Stimulated activated naive CD8-positive, alpha-beta T cell treated with anti-CD3 and anti-CD28 coated beads, Interleukin-15, Interleukin-2, amounts not matched to agents 100 ng/mL and 50 ng/mL, for 24 hours (primary cell): ENCODE results near the gene PDE9A.

Experiments
- H3K27ac Mint-ChIP-seq: one replicate; pipeline ENCODE4 v1.8.0; 2021; ENCODE audit warnings: mild to moderate bottlenecking, mixed read lengths
- H3K27me3 Mint-ChIP-seq: one replicate; pipeline ENCODE4 v1.8.0; 2021; ENCODE audit warnings: mixed read lengths
- H3K36me3 Mint-ChIP-seq: one replicate; pipeline ENCODE4 v1.8.0; 2021; ENCODE audit warnings: low read depth, mixed read lengths
- H3K4me1 Mint-ChIP-seq: one replicate; pipeline ENCODE4 v1.8.0; 2021; ENCODE audit warnings: low read depth, mixed read lengths
- H3K4me3 Mint-ChIP-seq: one replicate; pipeline ENCODE4 v1.8.0; 2021; ENCODE audit warnings: mild to moderate bottlenecking, mixed read lengths
- H3K9me3 Mint-ChIP-seq: one replicate; pipeline ENCODE4 v1.8.0; 2021; ENCODE audit warnings: mixed read lengths

PDE9A gene

DNA sequence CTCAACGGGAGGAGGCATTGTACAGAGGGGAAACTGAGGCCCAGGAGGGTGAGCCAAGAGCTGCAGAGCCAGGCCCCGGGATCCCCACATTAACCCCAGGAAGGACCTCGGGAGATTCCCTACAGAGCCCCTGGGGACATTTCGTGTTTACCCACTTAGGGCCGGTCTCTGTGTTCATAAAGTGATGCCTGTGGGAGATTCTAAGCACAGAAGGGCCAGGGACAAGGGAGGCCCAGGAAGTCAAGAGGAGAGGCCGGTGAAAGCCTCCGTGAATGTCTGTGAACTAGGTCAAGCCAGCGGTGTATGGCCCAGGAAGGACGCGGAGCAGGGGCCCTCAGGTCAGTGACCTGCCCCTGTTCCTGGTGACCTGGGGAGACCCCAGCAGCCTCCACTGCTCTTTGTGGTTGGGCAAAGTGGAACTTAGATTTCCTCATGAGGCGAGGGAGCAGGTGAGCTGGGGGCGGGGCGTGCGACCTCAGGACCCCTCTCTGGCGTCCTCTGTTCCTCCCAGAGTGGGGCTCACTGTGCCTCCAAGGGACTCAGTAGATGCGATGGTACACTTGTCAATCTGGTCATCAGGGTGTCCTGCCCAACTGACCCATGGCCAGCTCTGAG, 34.9 kb downstream of the PDE9A start:
- no peak overlapping the region for H3K27ac Mint-ChIP-seq
- no peaks in the 10 kb centered on the region for H3K27me3 Mint-ChIP-seq
- H3K4me3 Mint-ChIP-seq = no peak overlapping the region
- H3K36me3 Mint-ChIP-seq = no peaks in the 10 kb centered on the region
- peaks cover 25% of the 10 kb centered on the region for H3K4me1 Mint-ChIP-seq
- H3K9me3 Mint-ChIP-seq = no peaks in the 10 kb centered on the region

DNA sequence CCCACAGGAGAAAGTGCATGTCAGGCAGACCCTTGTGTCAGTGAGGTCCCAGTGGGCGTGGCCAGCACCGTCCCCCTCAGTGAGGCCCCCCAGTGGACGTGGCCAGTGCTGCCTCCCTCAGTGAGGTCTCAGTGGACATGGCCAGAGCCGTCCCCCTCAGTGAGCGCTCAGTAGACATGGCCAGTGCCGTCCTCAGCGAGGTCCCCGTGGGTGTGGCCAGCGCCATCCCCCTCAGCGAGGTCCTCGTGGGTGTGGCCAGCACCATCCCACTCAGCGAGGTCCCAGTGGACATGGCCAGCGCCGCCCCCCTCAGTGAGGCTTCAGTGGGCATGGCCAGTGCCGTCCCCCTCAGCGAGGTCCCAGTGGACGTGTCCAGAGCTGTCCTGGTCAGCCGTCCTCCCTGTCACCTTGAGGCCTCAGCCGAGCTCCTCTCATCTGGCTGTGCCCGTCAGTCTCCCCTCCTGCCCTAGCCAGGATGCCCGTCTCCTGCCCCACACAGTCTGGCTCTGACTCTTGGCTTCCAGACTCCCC, 35.5 kb downstream of the PDE9A start:
- Mint-ChIP-seq H3K9me3 (no peaks in the 10 kb centered on the region), H3K27ac (no peak overlapping the region), H3K4me1 (peaks cover 19% of the 10 kb centered on the region), H3K4me3 (no peak overlapping the region), H3K27me3 (no peaks in the 10 kb centered on the region), H3K36me3 (no peaks in the 10 kb centered on the region)

DNA sequence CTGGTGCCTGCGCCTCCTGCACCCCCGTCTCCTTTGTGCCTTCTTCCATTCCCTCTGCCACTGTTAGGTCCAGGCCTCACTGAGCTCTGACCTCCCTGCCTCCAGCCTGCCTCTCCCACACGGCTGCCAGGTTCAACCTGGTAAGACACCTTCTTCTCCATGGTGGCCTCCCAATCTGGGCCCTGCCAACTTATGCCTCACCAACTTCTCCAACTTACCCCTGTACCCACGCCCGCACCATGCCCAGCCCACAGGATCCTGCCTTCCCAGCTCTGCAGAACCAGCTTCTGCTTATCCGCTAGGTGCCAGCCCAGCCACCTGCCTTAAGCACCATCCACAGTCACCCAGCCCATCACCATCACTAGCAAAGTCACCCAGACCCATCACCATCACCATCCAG, 37.2 kb downstream of the PDE9A start:
- Mint-ChIP-seq H3K27ac (no peak overlapping the region), H3K27me3 (no peaks in the 10 kb centered on the region), H3K9me3 (no peaks in the 10 kb centered on the region), H3K36me3 (no peaks in the 10 kb centered on the region), H3K4me1 (peaks cover 4% of the 10 kb centered on the region), H3K4me3 (no peak overlapping the region)

DNA sequence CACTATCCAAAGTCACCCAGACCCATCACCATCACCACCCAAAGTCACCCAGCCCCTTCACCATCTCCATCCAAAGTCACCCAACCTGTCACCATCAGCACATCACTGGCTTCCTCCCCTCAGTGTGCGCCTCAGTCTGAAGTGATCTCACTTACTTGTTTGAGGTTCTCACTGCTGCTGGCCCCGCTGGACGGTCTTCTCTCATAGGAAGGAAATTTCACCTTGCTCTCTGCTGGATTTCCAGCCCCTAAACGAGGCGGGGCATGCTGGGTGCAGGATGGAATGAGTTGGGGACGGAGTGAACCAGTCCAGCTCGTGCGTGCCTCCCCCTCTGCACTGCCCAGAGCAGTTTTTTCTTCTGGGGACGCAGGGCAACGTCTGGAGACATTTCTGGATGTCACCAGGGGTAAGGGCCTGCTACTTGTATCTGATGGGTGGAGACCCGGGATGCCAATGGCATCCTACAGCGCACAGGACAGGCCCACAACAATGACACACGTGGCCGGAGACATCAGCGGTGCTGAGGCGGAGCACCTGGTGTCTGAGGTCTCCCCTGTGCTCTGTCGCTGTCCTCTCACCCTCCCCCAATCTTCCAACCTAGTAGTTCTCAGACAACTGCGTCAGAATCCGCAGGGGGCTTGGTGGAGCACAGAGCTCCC, 38.6 kb downstream of the PDE9A start:
- no peaks in the 10 kb centered on the region for H3K36me3 Mint-ChIP-seq
- H3K27me3 Mint-ChIP-seq = no peaks in the 10 kb centered on the region
- H3K9me3 Mint-ChIP-seq = no peaks in the 10 kb centered on the region
- no peaks in the 10 kb centered on the region for H3K4me1 Mint-ChIP-seq
- H3K4me3 Mint-ChIP-seq = no peak overlapping the region
- H3K27ac Mint-ChIP-seq = no peak overlapping the region

DNA sequence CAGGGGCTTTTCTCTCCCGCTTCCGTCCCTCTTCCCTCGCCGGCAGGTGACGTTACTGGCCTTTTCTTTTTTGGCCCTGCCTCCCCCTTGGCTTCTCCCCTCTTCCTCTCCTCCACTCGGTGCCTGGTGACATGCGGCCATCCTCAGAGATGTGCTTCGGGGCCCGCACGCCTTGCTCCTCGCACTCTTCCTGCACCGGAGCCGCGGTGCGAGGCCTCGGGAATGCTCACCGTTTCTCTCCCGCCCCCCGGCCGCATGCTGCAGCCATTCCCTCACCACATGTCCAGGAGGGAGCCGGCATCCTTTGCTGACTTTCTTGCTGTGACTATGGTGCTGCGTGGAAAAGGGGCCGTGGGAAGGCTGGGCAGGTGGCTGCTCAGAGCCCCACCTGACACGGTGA, 39.3 kb downstream of the PDE9A start:
- Mint-ChIP-seq H3K27ac (no peak overlapping the region), H3K4me1 (no peaks in the 10 kb centered on the region), H3K27me3 (no peaks in the 10 kb centered on the region), H3K36me3 (no peaks in the 10 kb centered on the region), H3K9me3 (no peaks in the 10 kb centered on the region), H3K4me3 (no peak overlapping the region)

DNA sequence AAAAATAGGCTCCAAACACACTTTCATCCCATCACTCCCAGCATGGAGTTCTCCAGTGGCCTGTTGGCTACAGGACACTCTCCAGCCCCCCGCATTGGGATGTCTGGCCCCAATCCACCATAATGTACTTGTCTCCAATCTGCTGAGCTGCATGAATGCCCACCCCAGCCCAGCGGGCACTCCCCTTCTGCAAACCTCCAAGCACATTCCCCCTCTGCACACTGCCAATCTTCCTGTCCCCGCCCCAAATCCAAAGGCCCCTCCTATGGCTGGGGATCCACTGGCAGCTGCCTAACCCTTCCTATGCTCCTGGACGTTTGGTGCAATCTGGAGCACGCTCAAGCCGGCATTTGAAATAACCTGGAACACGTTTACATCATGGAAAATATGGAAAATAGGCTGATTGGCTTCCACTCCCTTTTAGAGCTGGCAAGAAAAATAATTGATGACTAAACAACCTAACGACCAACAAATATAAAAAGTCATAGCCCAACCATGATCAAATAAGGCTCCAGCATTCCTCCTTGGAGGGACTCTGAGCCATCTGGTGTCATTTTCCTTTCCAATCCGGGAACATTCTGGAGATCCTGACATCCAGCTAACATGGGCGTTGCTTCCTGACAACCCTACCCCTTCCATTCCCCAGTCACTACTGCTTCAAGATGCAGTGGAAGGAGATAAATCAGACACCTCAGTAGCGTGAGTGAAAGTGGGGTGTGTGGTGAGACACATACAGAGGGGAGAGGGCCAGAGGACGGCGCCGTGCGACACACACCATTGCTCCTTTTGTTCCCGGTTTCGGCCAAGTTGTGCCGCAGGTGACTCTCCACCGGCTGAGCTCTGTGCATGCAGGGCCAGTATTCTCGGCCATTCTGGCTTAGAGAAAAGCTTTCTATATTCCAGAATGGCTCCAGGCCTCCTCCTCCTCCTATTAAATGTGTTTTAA, 41.6 kb downstream of the PDE9A start:
- Mint-ChIP-seq H3K4me1 (no peaks in the 10 kb centered on the region), H3K4me3 (no peak overlapping the region), H3K9me3 (no peaks in the 10 kb centered on the region), H3K27me3 (no peaks in the 10 kb centered on the region), H3K36me3 (no peaks in the 10 kb centered on the region), H3K27ac (no peak overlapping the region)

DNA sequence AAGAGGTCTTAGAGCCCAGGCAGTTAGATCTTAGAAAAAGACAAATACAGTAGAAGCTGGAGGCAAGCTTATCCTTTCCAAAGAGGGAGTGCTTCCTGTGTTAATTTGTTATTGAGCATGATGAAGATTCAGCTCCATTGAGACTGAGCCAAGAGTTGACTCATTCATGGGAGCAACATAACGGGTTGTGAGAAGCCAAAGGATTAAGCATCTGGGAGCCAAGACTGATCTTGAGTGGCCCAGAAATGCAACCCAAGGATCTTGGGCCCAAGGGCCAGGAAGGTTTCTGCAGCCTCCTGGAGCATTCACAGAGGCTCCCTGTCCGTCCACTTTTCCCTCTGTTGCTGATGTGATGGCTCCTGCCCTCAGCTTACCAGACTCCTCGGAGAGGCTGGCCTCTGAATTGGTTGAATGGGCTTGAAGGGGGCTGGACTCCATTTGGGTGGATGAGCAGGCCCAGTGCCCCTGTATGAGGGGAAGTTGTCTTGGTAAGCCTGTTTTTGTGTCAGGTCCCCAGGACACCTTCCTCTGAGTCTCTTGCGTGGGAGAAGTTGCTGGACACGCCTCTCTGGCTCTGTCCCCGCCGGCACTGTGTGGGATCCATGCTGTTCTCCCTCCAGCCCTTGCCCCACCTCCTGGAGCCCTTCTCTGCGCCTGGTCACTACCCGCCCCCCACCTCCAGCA, 42.4 kb downstream of the PDE9A start:
- Mint-ChIP-seq H3K9me3 (no peaks in the 10 kb centered on the region), H3K4me1 (no peaks in the 10 kb centered on the region), H3K27ac (no peak overlapping the region), H3K27me3 (no peaks in the 10 kb centered on the region), H3K36me3 (no peaks in the 10 kb centered on the region), H3K4me3 (no peak overlapping the region)

DNA sequence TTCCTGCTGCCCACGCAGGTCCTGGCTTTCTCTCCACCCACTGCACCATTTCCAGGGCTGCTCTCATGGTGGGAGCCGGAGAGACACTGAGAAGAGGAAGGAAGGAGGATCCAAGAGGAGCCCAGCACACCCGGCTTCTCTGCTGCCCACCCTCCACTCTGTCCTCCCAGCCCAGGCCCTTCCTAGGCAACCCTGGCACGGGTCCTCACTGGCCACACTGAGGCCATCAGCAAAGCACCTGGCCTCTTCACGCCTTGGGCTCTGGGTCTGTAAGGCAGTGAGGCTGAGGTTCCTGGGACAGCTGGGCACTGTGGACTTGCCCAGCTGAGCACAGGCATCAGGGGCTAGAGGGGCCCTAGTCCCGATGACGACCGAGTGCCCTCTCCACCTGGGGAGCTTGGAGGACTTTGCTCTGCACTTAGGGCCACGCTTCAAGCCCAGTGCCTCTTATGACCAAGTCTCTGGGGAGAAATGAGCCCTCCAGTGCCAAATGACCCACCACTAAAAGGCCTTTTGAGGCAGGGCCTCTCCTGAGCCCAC, 43.1 kb downstream of the PDE9A start:
- H3K36me3 Mint-ChIP-seq = no peaks in the 10 kb centered on the region
- no peaks in the 10 kb centered on the region for H3K9me3 Mint-ChIP-seq
- H3K4me1 Mint-ChIP-seq = no peaks in the 10 kb centered on the region
- H3K27me3 Mint-ChIP-seq = no peaks in the 10 kb centered on the region
- H3K27ac Mint-ChIP-seq = no peak overlapping the region
- H3K4me3 Mint-ChIP-seq = no peak overlapping the region

DNA sequence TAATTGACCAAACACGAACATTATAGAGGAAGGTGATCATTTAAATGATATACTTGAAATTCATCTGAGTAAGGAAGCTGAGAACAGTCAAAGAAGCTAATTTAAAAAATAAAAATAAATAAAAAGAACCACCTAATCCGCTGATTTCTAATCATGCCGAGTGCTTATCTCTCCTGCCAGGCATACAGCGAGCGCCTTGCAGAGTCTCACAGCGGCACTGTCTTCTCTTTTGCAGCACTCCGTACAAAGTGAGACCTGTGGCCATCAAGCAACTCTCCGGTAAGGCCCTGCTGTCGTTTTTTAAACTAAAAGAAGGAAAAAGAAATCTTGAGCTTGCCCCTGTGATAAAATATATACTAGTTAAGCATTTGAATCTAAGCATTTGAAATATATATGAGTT, 45.3 kb downstream of the PDE9A start:
- Mint-ChIP-seq H3K4me3 (no peak overlapping the region), H3K27ac (no peak overlapping the region), H3K36me3 (no peaks in the 10 kb centered on the region), H3K27me3 (no peaks in the 10 kb centered on the region), H3K9me3 (no peaks in the 10 kb centered on the region), H3K4me1 (no peaks in the 10 kb centered on the region)

DNA sequence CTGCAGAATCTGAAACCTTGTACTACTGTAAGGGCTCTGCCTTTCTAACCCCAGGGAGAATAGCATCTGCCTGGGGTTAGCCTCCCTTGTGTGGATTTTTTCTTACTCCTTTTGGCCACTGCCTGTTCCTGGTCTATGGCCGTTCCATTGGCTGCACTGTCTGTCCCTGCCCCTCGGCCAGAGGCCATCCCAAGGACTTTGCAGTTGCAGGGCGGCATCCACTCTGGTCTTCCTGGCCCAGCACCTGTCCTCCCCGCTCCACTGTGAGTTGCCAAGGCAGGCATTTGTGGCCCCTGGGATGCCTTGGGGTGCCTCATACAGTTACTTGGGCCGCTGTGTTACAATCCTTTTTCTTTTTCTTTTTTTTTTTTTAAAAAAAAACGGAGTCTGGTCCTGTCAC, 45.8 kb downstream of the PDE9A start:
- Mint-ChIP-seq H3K4me1 (no peaks in the 10 kb centered on the region), H3K9me3 (no peaks in the 10 kb centered on the region), H3K27ac (no peak overlapping the region), H3K27me3 (no peaks in the 10 kb centered on the region), H3K36me3 (no peaks in the 10 kb centered on the region), H3K4me3 (no peak overlapping the region)

DNA sequence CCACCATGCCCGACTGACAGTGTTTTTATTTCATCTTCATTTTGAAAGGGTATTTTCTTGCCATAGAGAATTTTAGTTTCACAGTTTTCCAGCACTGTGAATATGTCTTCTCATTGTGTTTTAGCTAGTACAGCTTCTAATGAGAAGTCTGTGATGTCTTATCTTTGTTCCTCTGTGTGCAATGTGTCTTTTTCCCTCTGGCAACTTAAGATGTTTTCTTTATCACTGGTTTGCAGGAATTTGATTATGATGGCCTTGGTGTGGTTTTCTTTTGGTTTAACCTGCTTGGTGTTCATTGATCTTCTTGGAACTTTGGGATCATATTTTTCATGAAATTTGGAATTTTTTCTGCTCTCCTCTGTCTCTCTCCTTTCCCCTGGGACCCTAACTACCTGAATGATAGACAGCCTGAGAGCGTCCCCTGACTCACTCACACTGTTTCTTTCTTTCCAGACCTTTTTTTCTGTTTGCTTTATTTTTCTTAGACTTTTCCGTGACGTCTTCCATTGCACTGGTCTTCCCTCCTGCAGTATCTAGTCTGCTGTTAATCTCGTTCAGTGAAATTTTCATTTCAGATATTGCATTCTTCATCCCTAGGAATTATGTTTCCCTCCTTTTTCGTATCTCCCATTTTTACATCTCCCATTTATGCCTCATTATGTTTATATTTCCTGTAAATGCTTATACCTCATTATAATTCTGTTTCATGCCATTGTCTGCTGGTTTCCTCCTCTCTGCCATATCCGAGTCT, 48.5 kb downstream of the PDE9A start:
- Mint-ChIP-seq H3K36me3 (no peaks in the 10 kb centered on the region), H3K4me3 (no peak overlapping the region), H3K27ac (no peak overlapping the region), H3K9me3 (no peaks in the 10 kb centered on the region), H3K4me1 (no peaks in the 10 kb centered on the region), H3K27me3 (no peaks in the 10 kb centered on the region)

DNA sequence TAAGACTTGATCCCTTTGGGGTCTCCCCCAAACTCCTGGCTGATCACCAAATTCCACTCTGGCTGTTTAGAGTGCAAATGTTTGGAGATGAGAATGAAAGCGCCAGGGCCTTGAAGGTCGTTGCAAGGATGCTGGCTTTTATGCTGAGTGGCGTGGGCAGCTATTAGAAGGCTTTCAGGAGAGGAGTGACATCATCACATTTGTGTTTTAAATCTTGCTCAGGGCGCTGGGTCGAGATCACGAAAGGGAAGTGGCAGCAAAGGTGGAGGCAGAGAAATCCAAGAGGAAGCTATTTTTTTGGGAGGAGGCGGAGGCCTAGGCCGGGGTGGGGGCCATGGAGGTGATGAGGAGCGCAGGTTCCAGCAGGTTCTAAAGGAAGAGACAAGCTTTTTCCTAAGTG, 49.3 kb downstream of the PDE9A start:
- no peak overlapping the region for H3K27ac Mint-ChIP-seq
- no peaks in the 10 kb centered on the region for H3K4me1 Mint-ChIP-seq
- no peaks in the 10 kb centered on the region for H3K9me3 Mint-ChIP-seq
- no peak overlapping the region for H3K4me3 Mint-ChIP-seq
- no peaks in the 10 kb centered on the region for H3K27me3 Mint-ChIP-seq
- no peaks in the 10 kb centered on the region for H3K36me3 Mint-ChIP-seq

DNA sequence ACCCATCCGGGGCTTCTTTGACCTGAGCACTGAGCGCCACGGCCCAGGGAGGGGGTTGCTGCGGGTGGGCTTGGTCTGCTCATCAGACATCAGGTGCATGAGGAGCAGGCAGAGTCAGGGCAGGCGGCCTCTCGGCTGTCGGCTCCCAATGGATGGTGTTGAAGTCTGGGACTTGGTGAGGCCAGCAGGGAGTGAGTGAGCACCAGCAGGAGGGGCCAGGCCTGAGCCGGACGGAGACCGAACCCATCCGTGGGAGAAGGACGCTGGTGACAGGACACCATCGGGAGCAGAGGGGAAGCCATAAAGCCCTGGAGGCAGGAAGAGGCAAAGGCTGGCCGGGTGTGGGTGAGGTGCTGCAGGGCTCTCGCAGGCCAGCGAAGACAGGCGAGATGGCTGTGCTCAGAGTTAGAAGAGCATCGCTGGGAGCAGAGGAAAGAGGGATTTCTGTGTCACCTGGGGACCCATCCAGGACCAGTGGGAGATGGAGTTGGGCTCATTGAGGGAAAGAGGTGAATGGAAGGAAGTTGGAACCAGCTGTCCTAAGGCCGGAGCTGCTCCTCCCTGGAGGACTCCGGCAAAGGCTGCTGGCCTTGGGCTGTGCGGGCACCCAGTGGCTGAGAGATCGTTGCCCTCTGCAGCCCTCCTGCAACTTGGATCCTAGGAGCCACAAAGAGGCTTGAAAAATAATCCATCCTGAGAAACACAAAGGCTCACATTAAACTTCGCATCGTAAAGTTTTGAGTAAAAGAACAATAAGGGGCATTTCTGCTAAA, 49.9 kb downstream of the PDE9A start:
- no peaks in the 10 kb centered on the region for H3K4me1 Mint-ChIP-seq
- no peaks in the 10 kb centered on the region for H3K9me3 Mint-ChIP-seq
- H3K36me3 Mint-ChIP-seq = no peaks in the 10 kb centered on the region
- no peak overlapping the region for H3K27ac Mint-ChIP-seq
- H3K27me3 Mint-ChIP-seq = no peaks in the 10 kb centered on the region
- H3K4me3 Mint-ChIP-seq = no peak overlapping the region
